ENCODE measurements around the gene BRWD1. TPM values are rescaled to one million over a fixed set of nuclear protein-coding genes. Genes with fewer than 3 reads are reported as not detected.

The BRWD1 gene
- total RNA-seq, 1 donor from 2014 or later: 55.7 TPM

DNA sequence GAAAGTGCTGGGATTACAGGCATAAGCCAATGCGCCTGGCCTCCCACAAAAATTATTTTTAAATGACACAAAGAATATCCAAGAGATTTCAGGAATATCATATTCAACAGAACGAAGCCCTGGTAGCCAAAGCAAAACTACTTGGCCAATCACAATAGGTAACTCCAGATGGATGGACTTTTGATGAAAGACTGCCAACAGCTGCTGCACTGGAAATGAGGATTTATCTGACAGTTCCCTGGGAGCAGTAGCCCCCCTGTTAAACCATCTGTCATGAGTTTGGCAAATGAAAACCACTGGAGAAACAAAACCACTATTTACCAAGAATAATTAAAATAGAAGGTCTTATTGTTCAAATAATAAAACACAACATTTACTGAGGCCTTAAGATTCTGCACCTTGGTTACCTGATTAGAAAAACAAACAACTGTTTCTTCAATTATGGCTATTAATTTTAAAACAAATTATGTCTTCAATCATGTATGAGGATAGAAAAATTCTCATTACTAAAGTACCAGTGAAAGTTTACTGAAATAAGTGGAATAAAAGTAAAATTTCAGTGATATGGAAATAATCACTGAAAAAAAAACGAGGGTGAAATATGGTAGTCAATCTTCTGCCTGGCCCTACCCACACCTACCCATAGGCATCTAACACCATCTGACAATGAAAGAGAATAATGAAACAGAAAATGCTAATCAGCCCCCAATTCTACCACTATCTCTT lies 95.9 kb downstream of the BRWD1 start:
- no peaks in the 10 kb centered on the region for H3K27me3 Mint-ChIP-seq
- no peak overlapping the region for H3K4me3 Mint-ChIP-seq (ENCODE audit: low read depth)
- H3K9me3 Mint-ChIP-seq (ENCODE audit: low read depth): no peaks in the 10 kb centered on the region
- peak overlapping the region; percentile 12 for H3K27ac Mint-ChIP-seq
- peaks cover 21% of the 10 kb centered on the region for H3K4me1 Mint-ChIP-seq (ENCODE audit: low read depth)
- no peak for DNase-seq (ENCODE audit: low spot score, unreplicated experiment)
- peaks cover 21% of the 10 kb centered on the region for H3K36me3 Mint-ChIP-seq (ENCODE audit: insufficient read depth)
- no peak for TF ChIP-seq CTCF (IDR thresholded peaks at IDR 0.05; ENCODE audit: unreplicated experiment)

- H3K27me3 Mint-ChIP-seq: no peaks in the 10 kb centered on the region
- TF ChIP-seq CTCF (IDR thresholded peaks at IDR 0.05; ENCODE audit: unreplicated experiment): no peak
- H3K4me3 Mint-ChIP-seq (ENCODE audit: low read depth): no peak overlapping the region
- H3K36me3 Mint-ChIP-seq (ENCODE audit: insufficient read depth): peaks cover 19% of the 10 kb centered on the region
- no peaks in the 10 kb centered on the region for H3K9me3 Mint-ChIP-seq (ENCODE audit: low read depth)
- peaks cover 21% of the 10 kb centered on the region for H3K4me1 Mint-ChIP-seq (ENCODE audit: low read depth)
- no peak for DNase-seq (ENCODE audit: low spot score, unreplicated experiment)
- H3K27ac Mint-ChIP-seq: no peak overlapping the region
Measured at GRCh38 chr21:39216290-39216689, 97.1 kb downstream of the BRWD1 start.

DNA sequence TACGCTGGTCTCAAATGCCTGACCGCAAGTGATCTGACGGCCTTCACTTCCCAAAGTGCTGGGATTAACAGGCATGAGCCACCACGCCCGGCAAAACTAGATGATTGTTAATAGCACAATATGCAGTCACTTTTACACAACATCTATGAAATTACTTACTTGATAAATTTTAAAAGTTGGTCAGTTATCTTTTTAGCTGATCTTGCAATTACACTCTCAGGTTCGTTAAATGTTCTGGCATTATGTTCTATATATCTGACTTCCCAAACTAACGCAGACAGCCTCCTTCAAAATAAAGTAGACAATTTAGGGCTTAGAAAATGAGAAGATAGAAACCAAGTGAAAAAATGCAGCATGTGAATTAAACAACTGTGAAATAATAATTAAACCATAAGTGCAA lies 98.4 kb downstream of the BRWD1 start:
- Mint-ChIP-seq H3K4me1 (ENCODE audit: low read depth) (peaks cover 18% of the 10 kb centered on the region), H3K27me3 (no peaks in the 10 kb centered on the region), H3K9me3 (ENCODE audit: low read depth) (no peaks in the 10 kb centered on the region), H3K27ac (no peak overlapping the region), H3K36me3 (ENCODE audit: insufficient read depth) (peaks cover 22% of the 10 kb centered on the region), H3K4me3 (ENCODE audit: low read depth) (no peak overlapping the region)
- DNase-seq (ENCODE audit: low spot score, unreplicated experiment): no peak
- TF ChIP-seq CTCF (IDR thresholded peaks at IDR 0.05; ENCODE audit: unreplicated experiment): no peak

GRCh38 chr21:39209334-39209688 lies 104.1 kb downstream of the BRWD1 start:
- no peaks in the 10 kb centered on the region for H3K9me3 Mint-ChIP-seq (ENCODE audit: low read depth)
- H3K4me3 Mint-ChIP-seq (ENCODE audit: low read depth): no peak overlapping the region
- H3K36me3 Mint-ChIP-seq (ENCODE audit: insufficient read depth): peaks cover 39% of the 10 kb centered on the region
- H3K27me3 Mint-ChIP-seq: no peaks in the 10 kb centered on the region
- no peak for TF ChIP-seq CTCF (IDR thresholded peaks at IDR 0.05; ENCODE audit: unreplicated experiment)
- peaks cover 5% of the 10 kb centered on the region for H3K4me1 Mint-ChIP-seq (ENCODE audit: low read depth)
- no peak for DNase-seq (ENCODE audit: low spot score, unreplicated experiment)
- no peak overlapping the region for H3K27ac Mint-ChIP-seq

DNA sequence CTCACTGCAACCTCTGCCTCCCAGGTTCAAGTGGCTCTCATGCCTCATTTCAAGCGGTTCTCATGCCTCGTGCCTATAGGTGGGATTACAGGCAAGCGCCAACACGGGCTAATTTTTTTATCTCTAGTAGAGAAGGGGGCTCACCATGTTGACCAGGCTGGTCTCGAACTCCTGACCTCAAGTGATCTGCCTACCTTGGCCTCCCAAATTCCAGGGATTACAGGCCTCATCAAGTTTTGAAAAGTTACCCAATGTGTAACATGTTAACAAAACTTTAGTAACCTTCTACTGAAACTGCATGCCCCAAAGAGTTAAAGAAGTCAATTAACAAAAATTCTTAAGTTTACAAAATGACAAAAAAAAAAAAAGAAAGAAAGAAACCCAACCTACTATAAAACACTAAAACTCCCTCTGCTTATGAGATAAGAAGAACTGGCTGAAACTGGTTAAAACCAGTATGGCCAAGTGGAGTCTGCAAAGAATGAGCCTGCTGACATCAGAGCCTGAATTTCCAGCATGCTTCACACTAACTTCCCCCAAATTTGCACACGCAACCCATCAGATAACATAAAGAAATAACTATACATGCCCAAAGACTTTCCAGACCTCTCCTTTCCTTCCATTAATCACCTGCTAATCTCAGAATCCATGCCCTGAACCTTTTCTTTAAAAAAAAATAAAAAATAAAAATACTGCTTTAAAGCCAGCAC lies 104.7 kb downstream of the BRWD1 start:
- Mint-ChIP-seq H3K27ac (peak overlapping the region; percentile 65), H3K4me1 (ENCODE audit: low read depth) (peaks cover 5% of the 10 kb centered on the region), H3K27me3 (no peaks in the 10 kb centered on the region), H3K9me3 (ENCODE audit: low read depth) (no peaks in the 10 kb centered on the region), H3K4me3 (ENCODE audit: low read depth) (no peak overlapping the region), H3K36me3 (ENCODE audit: insufficient read depth) (peaks cover 39% of the 10 kb centered on the region)
- TF ChIP-seq CTCF (IDR thresholded peaks at IDR 0.05; ENCODE audit: unreplicated experiment): no peak
- no peak for DNase-seq (ENCODE audit: low spot score, unreplicated experiment)
